ENCODE results near the gene PAK4.
"Not testable (repeated sequence)": the region's sequence is repeated elsewhere in the genome, so short reads cannot be mapped to it uniquely, and the experiment has no call there.

The PAK4 gene

DNA sequence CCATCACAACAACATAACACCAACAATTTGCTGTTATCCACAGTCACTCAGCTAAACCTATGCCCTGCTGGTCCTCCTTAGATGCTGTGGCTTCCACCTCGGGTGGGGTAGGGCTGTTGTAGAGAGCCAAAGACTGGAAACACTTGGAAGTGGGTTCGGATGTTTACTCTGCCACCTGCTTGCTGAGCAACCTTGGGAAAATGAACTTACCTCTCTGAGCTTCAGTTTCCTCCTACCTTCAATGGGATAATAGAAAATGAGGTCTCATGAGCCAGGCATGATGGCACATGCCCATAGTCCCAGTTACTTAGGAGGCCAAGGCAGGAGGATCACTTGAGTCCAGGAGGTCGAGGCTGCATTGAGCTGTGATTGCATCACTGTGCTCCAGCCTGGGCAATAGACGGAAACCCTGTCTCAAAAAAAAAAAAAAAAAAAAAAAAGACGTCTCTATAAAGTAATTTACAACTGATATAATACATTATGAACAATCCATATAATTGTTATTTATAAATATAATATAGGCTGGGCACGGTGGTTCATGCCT is 81.8 kb downstream of the PAK4 start:
- Mint-ChIP-seq H3K4me3 (no peak overlapping the region), H3K27ac (no peak overlapping the region), H3K27me3 (peaks cover 16% of the 10 kb centered on the region), H3K36me3 (peaks cover 2% of the 10 kb centered on the region), H3K9me3 (no peaks in the 10 kb centered on the region), H3K4me1 (no peaks in the 10 kb centered on the region)
- ATAC-seq (ENCODE audit: low read depth), result no peak
- no peak for DNase-seq (ENCODE audit: low spot score in 2 of 2)

DNA sequence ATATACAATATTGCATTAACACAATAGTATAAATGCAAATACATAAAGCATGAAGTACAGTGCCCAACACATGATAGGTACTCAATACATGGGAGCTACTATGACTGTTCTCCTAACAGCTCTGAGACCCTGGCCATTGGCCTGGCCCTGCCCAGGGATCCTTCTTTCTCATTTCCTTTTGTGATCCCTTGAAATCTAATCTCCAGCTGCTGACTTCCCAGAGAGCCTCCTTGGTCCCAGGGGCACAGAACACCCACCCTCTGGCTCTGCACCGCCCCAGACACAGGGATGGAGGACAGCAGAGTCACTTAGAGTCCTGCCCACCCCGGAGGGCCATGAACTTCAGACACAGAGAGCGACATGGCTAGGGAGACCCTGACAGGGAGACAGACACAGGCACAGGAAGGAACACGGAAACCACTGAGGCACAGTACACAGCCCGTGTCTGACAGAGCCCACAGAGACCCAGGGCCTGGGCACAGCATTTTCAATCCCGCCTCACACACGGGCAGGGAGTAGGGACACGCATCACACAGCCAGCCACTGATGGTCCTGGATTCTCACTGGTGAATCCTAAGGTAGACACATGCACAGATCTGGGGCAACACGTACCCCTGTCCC is 82.7 kb downstream of the PAK4 start:
- H3K27ac Mint-ChIP-seq, result no peak overlapping the region
- no peaks in the 10 kb centered on the region for H3K4me1 Mint-ChIP-seq
- ATAC-seq (ENCODE audit: low read depth), result no peak
- no peaks in the 10 kb centered on the region for H3K9me3 Mint-ChIP-seq
- H3K27me3 Mint-ChIP-seq, result peaks cover 11% of the 10 kb centered on the region
- H3K4me3 Mint-ChIP-seq, result no peak overlapping the region
- H3K36me3 Mint-ChIP-seq, result no peaks in the 10 kb centered on the region
- DNase-seq (ENCODE audit: low spot score in 2 of 2), result no peak

DNA sequence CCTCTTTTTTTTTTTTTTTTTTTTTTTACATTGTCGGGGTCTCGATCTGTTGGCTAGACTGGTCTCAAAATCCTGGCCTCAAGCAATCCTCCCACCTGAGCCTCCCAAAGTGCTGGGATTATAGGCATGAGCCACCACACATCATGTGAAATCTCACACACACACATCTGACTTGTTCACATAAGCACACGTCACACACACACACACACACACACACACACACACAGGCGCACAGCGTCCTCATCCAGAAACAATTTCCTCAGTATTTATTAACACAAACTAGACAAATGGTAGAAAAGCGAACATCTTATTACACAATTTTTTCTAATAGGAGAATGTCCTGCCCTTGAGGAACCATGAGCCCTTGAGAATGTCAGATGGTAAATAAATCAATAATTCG is 83.6 kb downstream of the PAK4 start:
- ATAC-seq (ENCODE audit: low read depth) (no peak), DNase-seq (ENCODE audit: low spot score in 2 of 2) (no peak)
- Mint-ChIP-seq H3K27me3 (peaks cover 9% of the 10 kb centered on the region), H3K4me3 (no peak overlapping the region), H3K9me3 (no peaks in the 10 kb centered on the region), H3K27ac (no peak overlapping the region), H3K36me3 (no peaks in the 10 kb centered on the region), H3K4me1 (no peaks in the 10 kb centered on the region)

DNA sequence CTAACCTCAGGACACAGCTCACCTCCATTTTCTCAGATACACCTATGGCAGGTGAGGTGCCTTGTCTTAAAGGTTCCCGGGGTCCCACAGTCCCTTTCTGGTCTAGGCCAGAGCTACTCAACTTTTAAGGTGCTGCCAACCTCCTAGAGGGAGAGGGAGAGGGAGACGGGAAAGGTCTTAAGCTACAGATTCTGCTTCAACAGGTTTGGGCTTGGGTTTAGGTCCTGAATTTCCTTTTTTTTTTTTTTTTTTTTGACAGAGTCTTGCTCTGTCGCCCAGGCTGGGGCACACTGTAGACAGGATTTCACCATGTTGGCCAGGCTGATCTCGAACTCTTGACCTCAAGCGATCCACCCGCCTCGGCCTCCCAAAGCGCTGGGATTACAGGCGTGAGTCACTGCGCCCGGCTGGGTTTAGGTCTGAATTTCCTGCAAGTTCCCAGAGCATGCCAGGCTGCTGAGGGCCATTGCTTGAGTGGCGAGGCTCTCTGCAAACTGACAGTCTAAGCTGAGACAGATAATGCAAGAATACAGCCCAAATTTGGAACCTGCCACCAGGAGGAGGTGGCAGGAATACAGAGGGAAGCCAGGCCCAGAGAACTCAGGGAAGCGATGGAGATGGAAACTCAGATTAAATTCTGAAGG is 86.3 kb downstream of the PAK4 start:
- DNase-seq (ENCODE audit: low spot score in 2 of 2) (no peak), ATAC-seq (ENCODE audit: low read depth) (no peak)
- peaks cover 3% of the 10 kb centered on the region for H3K27me3 Mint-ChIP-seq
- no peak overlapping the region for H3K27ac Mint-ChIP-seq
- H3K9me3 Mint-ChIP-seq, result peaks cover under 1% of the 10 kb centered on the region
- no peaks in the 10 kb centered on the region for H3K36me3 Mint-ChIP-seq
- no peaks in the 10 kb centered on the region for H3K4me1 Mint-ChIP-seq
- H3K4me3 Mint-ChIP-seq, result no peak overlapping the region

DNA sequence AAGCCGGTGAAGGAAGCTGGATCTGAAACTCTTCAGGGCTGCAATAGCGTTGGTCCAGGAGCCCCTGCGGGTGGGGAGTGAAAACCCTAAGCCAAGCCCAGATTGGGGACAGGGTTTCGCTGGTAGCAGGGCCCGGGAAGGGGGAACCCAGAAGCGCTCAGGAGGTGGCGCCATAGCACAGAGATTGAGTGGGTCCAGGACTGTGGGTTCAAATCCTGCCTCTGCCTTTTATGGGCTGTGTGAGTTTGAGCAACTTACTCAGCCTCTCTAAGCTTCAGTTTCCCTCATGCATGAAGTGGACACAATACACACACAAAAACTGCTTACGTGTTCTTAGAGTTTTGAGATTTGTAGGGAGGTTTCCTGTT is 86.8 kb downstream of the PAK4 start:
- H3K4me3 Mint-ChIP-seq, result no peak overlapping the region
- H3K36me3 Mint-ChIP-seq, result peaks cover 4% of the 10 kb centered on the region
- ATAC-seq (ENCODE audit: low read depth) (peak; percentile 69), DNase-seq (ENCODE audit: low spot score in 2 of 2) (no peak)
- peaks cover 8% of the 10 kb centered on the region for H3K27me3 Mint-ChIP-seq
- no peak overlapping the region for H3K27ac Mint-ChIP-seq
- H3K9me3 Mint-ChIP-seq, result peaks cover 5% of the 10 kb centered on the region
- H3K4me1 Mint-ChIP-seq, result no peaks in the 10 kb centered on the region

DNA sequence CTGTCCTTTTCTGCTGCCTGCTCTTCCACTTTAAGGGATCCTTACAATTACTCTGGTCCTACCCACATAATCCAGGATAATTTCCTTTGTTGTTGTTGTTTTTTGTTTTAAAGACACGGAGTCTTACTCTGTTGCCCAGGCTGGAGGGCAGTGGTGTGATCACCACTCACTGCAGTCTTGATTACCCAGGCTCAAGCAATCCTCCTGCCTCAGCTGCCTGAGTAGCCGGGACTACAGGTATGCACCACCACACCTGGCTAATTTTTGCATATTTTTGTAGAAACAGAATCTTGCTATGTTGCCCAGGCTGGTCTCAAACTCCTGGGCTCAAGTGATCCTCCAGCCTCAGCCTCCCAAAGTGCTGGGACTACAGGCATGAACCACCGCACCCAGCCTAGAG is 89.7 kb downstream of the PAK4 start:
- not testable (repeated sequence) for ATAC-seq (ENCODE audit: low read depth); H3K4me1 Mint-ChIP-seq; H3K36me3 Mint-ChIP-seq; H3K9me3 Mint-ChIP-seq; H3K27ac Mint-ChIP-seq; H3K4me3 Mint-ChIP-seq; DNase-seq (ENCODE audit: low spot score in 2 of 2)
- peaks cover 12% of the 10 kb centered on the region for H3K27me3 Mint-ChIP-seq

DNA sequence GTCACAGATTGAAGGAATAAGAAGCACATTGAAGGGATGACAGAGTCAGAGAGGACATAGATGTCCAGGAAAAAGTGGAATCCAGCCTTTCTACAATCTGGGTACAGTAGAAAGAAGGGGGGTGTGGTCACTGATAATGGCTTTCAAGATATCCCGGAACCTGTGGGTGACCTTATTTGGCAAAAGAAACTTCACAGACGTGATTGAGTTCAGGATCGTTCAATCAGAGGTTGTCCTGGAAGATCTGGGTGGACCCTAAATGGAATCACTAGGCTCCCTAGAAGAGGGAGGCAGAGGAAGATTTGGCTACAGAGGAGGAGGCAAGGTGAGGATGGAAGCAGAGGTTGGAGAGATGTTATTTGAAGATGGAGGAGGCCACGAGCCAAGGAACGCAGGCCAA is 91.5 kb downstream of the PAK4 start:
- Mint-ChIP-seq H3K9me3 (peaks cover 5% of the 10 kb centered on the region), H3K27ac (no peak overlapping the region), H3K4me1 (no peaks in the 10 kb centered on the region), H3K27me3 (peaks cover 21% of the 10 kb centered on the region), H3K36me3 (peaks cover 4% of the 10 kb centered on the region), H3K4me3 (no peak overlapping the region)
- no peak for ATAC-seq (ENCODE audit: low read depth)
- DNase-seq (ENCODE audit: low spot score in 2 of 2), result no peak

DNA sequence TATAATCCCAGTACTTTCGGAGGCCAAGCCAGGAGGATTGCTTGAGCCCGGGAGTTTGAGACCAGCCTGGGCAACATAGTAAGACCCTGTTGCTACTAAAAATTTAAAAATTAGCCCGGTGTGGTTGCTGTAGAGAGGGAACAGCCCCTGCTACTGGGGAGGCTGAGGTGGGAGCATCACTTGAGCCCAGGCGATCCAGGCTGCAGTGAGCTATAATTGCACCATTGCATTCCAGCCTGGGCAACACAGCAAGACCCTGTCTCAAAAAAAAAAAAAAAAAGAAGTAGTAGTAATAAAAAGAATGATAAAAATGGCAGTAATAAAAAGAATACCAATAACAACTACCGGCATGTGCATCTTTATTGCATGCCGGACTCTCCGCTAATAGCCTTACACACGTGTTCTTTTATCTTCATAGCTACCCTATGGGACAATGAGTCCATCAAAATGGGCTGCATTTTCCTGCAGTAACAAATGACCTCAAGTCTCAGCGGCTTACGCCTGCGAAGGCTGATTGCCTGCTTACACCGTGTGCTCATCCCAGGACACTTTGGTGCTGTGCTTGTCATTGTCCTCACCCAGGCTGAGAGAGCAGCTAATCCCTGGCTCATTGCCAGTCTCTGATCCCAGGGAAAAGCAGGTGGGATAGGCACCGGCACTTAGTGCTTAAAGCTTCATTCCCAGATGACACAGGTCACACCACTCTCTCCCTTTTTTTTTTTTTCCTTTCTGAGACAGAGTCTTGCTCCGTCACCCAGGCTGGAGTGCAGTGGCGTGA is 92.8 kb downstream of the PAK4 start:
- H3K4me3 Mint-ChIP-seq, result no peak overlapping the region
- H3K36me3 Mint-ChIP-seq, result peaks cover 4% of the 10 kb centered on the region
- H3K9me3 Mint-ChIP-seq, result peaks cover 5% of the 10 kb centered on the region
- no peak for ATAC-seq (ENCODE audit: low read depth)
- H3K27ac Mint-ChIP-seq, result no peak overlapping the region
- peaks cover 22% of the 10 kb centered on the region for H3K27me3 Mint-ChIP-seq
- H3K4me1 Mint-ChIP-seq, result no peaks in the 10 kb centered on the region
- DNase-seq (ENCODE audit: low spot score in 2 of 2), result no peak

DNA sequence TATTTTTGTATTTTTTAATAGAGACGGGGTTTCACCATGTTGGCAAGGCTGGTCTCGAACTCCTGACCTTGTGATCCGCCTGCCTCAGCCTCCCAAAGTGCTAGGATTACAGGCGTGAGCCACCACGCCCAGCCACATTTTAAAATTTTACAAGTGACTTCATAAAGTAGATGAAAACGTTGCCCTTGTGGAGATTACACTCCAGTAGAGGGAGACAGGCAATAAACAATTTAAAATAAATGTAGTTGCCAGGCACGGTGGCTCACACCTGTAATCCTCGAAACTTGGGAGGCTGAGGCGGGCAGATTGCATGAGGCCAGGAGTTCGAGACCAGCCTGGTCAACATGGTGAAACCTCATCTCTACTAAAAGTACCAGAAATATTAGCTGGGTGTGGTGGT is 93.5 kb downstream of the PAK4 start:
- H3K36me3 Mint-ChIP-seq; H3K4me1 Mint-ChIP-seq; ATAC-seq (ENCODE audit: low read depth); H3K4me3 Mint-ChIP-seq; DNase-seq (ENCODE audit: low spot score in 2 of 2); H3K27ac Mint-ChIP-seq; H3K9me3 Mint-ChIP-seq: not testable (repeated sequence)
- peaks cover 22% of the 10 kb centered on the region for H3K27me3 Mint-ChIP-seq

DNA sequence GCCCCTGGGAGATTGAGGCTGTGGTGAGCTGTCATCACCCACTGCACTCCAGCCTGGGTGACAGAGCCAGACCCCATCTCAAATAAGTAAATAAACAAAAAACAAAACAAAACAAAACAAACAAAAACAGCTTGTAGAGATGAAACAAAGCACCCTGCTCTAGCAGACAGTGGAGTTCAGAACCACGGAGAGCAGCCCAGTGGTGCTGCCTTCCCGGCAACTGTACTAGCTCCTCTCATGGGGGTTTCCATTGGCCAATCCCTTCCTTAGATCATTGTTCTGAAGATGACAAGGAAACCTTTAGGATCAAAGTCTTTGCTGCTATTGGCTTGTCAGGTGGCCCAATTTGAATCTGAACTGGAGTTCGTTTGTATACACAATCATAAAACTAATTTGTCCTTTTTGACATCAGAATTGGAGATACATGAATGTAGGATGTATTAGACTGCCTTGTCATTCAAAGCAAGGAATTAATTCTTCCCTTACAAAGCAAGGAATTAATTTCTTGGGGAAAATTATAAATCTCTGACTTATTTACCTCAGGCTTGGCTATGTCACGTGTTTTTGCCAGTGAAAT is 98.2 kb downstream of the PAK4 start:
- no peak overlapping the region for H3K27ac Mint-ChIP-seq
- no peaks in the 10 kb centered on the region for H3K9me3 Mint-ChIP-seq
- DNase-seq (ENCODE audit: low spot score in 2 of 2), result no peak
- no peak overlapping the region for H3K4me3 Mint-ChIP-seq
- H3K36me3 Mint-ChIP-seq, result peaks cover 3% of the 10 kb centered on the region
- peaks cover 19% of the 10 kb centered on the region for H3K27me3 Mint-ChIP-seq
- no peak for ATAC-seq (ENCODE audit: low read depth)
- H3K4me1 Mint-ChIP-seq, result peaks cover 4% of the 10 kb centered on the region

DNA sequence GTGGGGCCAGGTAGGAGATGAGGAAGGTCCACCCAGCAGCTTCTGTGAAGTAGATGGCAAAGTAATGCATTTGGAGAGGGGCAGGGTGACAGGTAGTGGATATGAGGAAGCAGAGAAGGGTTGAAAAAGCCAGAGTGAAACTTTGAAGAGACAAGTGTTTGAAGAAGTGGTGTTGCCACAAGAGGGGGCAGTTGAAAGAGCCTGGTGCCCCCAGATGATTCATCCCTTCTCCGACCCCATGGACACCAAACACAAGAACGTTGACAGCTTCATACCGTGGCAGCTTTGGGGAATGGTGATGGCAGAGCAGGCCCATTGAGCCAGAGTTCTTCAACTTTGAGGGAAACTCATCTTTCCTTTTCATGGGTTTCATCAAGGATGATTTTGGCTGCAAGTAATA is 99.3 kb downstream of the PAK4 start:
- peak overlapping the region; percentile 8 for H3K27ac Mint-ChIP-seq
- no peaks in the 10 kb centered on the region for H3K9me3 Mint-ChIP-seq

More for the DNA sequence above, 99.3 kb downstream of the PAK4 start:
- Mint-ChIP-seq H3K36me3 (peaks cover 3% of the 10 kb centered on the region), H3K4me1 (peaks cover 4% of the 10 kb centered on the region), H3K4me3 (no peak overlapping the region), H3K27me3 (peaks cover 17% of the 10 kb centered on the region)
- no peak for DNase-seq (ENCODE audit: low spot score in 2 of 2)
- no peak for ATAC-seq (ENCODE audit: low read depth)
